NB4 (cell line): ENCODE measurements around the gene DNAJC8.

ENCODE experiments used
- DNase-seq: peaks from one replicate; pipeline ENCODE4 v3.0.0; 2010; ENCODE audit warnings: low read depth
- H3K4me3 ChIP-seq: one replicate; pipeline ENCODE4 v1.5.1; 2011; ENCODE audit warnings: mild to moderate bottlenecking, low read depth, low read length, moderate library complexity
- CTCF ChIP-seq: IDR thresholded peaks from one replicate; pipeline ENCODE4 v1.5.1; 2012; ENCODE audit warnings: low read depth, low read length
- MAX ChIP-seq: IDR thresholded peaks from 2 replicates; pipeline ENCODE4 v1.6.1; 2011; ENCODE audit warnings: low read depth, low read length
- MYC ChIP-seq: IDR thresholded peaks from 2 replicates; pipeline ENCODE4 v1.6.1; 2011; ENCODE audit warnings: low read depth, low read length
- POLR2A ChIP-seq: IDR thresholded peaks from 2 replicates; pipeline ENCODE4 v1.6.1; 2011; ENCODE audit warnings: mild to moderate bottlenecking; ENCODE audit not compliant: insufficient read length; ENCODE audit errors: extremely low read depth

Gene DNAJC8

GRCh38 chr1:28205243-28205642 is 27.6 kb downstream of the DNAJC8 start:
- DNase-seq: no peak
- no peak for TF ChIP-seq MAX
- TF ChIP-seq CTCF: no peak
- TF ChIP-seq POLR2A: no peak
- no peak for TF ChIP-seq MYC
- H3K4me3 ChIP-seq: no peak overlapping the region

GRCh38 chr1:28200234-28200873 is 32.5 kb downstream of the DNAJC8 start:
- no peak overlapping the region for H3K4me3 ChIP-seq
- no peak for TF ChIP-seq MYC
- no peak for TF ChIP-seq MAX
- TF ChIP-seq CTCF: no peak
- TF ChIP-seq POLR2A: no peak
- no peak for DNase-seq

- no peak overlapping the region for H3K4me3 ChIP-seq
- TF ChIP-seq CTCF (no peak), MAX (no peak), MYC (no peak), POLR2A (no peak)
- DNase-seq: no peak
These were observed 33.2 kb downstream of the DNAJC8 start for GRCh38 chr1:28199328-28200233.

GRCh38 chr1:28197682-28198415 is 35.0 kb downstream of the DNAJC8 start:
- TF ChIP-seq MYC: no peak
- TF ChIP-seq CTCF: no peak
- TF ChIP-seq MAX: no peak
- TF ChIP-seq POLR2A: no peak
- DNase-seq: no peak

GRCh38 chr1:28196330-28196729 is 36.5 kb downstream of the DNAJC8 start:
- no peak for TF ChIP-seq POLR2A
- TF ChIP-seq MAX: no peak
- no peak for TF ChIP-seq CTCF
- TF ChIP-seq MYC: no peak

More at GRCh38 chr1:28197682-28198415, 35.0 kb downstream of the DNAJC8 start:
- H3K4me3 ChIP-seq: no peak overlapping the region

More at GRCh38 chr1:28196330-28196729, 36.5 kb downstream of the DNAJC8 start:
- H3K4me3 ChIP-seq: no peak overlapping the region
- no peak for DNase-seq
